Measurements from ENCODE around the gene TIGD3.

The TIGD3 gene

DNA sequence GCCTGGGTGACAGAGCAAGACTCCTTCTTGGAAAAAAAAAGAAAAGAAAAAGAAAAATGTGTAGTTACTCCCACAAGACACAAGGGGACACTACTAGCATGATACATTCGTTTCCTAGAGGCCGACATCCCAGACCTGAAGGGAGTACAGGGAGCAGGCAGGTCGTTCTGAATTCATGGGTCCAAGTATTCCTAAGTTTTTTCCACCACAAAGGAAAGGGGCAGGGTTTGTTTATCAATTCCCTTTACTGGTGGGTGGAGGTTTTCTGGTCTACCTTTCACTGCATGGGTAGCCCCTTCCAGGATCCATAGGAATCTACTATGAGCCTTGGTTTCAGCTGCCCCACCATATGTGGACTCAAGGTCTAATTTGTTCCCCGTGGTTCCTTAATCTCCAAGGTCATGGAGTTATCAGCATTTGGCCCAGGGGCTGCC is 11.8 kb downstream of the TIGD3 start:
- H3K79me1 ChIP-seq (ENCODE audit: low read depth, low read length), result no peaks in the 10 kb centered on the region
- H2AK5ac ChIP-seq (ENCODE audit: low read depth, low read length), result no peak overlapping the region
- no peaks in the 10 kb centered on the region for H3K9me3 ChIP-seq (replicated peaks in 1 of 2; ENCODE audit: control insufficient read depth in 2 of 2, insufficient read depth in 1 of 2, low read depth in 1 of 2, low read length in 2 of 2)
- no peak overlapping the region for H3K14ac ChIP-seq (ENCODE audit: low read length)
- no peak overlapping the region for H2BK12ac ChIP-seq (ENCODE audit: low read length)
- no peak overlapping the region for H3K18ac ChIP-seq (ENCODE audit: low read length)
- H3K4me3 ChIP-seq (ENCODE audit: low read length in 2 of 2), result no peak overlapping the region
- peaks cover 0 to 3% (median 0%) of the 10 kb centered on the region in 3 experiments for H3K27me3 ChIP-seq (ENCODE audit: control insufficient read depth in 3 of 3, insufficient read depth in 3 of 3, low read depth in 1 of 3, low read length in 3 of 3)
- no peak overlapping the region for H2BK15ac ChIP-seq (ENCODE audit: low read length)
- H3K4ac ChIP-seq (ENCODE audit: low read length), result no peak overlapping the region
- H3K4me1 ChIP-seq (ENCODE audit: control insufficient read depth in 2 of 2, insufficient read depth in 1 of 2, low read depth in 1 of 2, low read length in 2 of 2), result no peaks in the 10 kb centered on the region
- H2AFZ ChIP-seq (ENCODE audit: low read length), result peak overlapping the region; percentile 60
- no peak overlapping the region for H3K4me2 ChIP-seq (ENCODE audit: insufficient read depth, low read length, poor library complexity, severe bottlenecking)
- no CpG with 5 or more reads among the region's 4 CpGs for WGBS, 2 donors (ENCODE audit: extremely low coverage in 2 of 2, insufficient read length in 2 of 2, insufficient replicate concordance in 1 of 2)
- H4K8ac ChIP-seq (ENCODE audit: low read depth, low read length), result no peak overlapping the region
- no peak overlapping the region for H3K23ac ChIP-seq (ENCODE audit: low read depth, low read length, poor library complexity)
- no peak overlapping the region for H2BK120ac ChIP-seq (ENCODE audit: low read depth, low read length)
- no peak overlapping the region for H3K27ac ChIP-seq (replicated peaks; ENCODE audit: low read length)
- peak; percentile 61 for DNase-seq (ENCODE audit: low spot score)
- H3K9ac ChIP-seq (ENCODE audit: low read depth, low read length, poor library complexity), result no peak overlapping the region
- H2BK5ac ChIP-seq (ENCODE audit: low read length), result no peak overlapping the region
- no peaks in the 10 kb centered on the region for H3K36me3 ChIP-seq (replicated peaks in 1 of 2; ENCODE audit: control insufficient read depth in 2 of 2, insufficient read depth in 2 of 2, low read length in 2 of 2)
- H4K91ac ChIP-seq (ENCODE audit: low read depth, low read length, poor library complexity), result no peak overlapping the region

- Histone ChIP-seq H3K27me3 (ENCODE audit: control insufficient read depth in 3 of 3, insufficient read depth in 3 of 3, low read depth in 1 of 3, low read length in 3 of 3) (peaks cover 0 to 15% (median 0%) of the 10 kb centered on the region in 3 experiments), H2BK120ac (ENCODE audit: low read depth, low read length) (no peak overlapping the region), H3K4ac (ENCODE audit: low read length) (no peak overlapping the region), H3K9ac (ENCODE audit: low read depth, low read length, poor library complexity) (no peak overlapping the region), H3K36me3 (replicated peaks in 1 of 2; ENCODE audit: control insufficient read depth in 2 of 2, insufficient read depth in 2 of 2, low read length in 2 of 2) (no peaks in the 10 kb centered on the region), H2AFZ (ENCODE audit: low read length) (no peak overlapping the region), H2BK12ac (ENCODE audit: low read length) (no peak overlapping the region), H3K9me3 (replicated peaks in 1 of 2; ENCODE audit: control insufficient read depth in 2 of 2, insufficient read depth in 1 of 2, low read depth in 1 of 2, low read length in 2 of 2) (peaks cover 0 to 2% of the 10 kb centered on the region in 2 donors), H2BK5ac (ENCODE audit: low read length) (no peak overlapping the region), H3K18ac (ENCODE audit: low read length) (no peak overlapping the region), H4K8ac (ENCODE audit: low read depth, low read length) (no peak overlapping the region), H3K14ac (ENCODE audit: low read length) (no peak overlapping the region), H3K4me1 (ENCODE audit: control insufficient read depth in 2 of 2, insufficient read depth in 1 of 2, low read depth in 1 of 2, low read length in 2 of 2) (no peaks in the 10 kb centered on the region), H2AK5ac (ENCODE audit: low read depth, low read length) (no peak overlapping the region), H3K4me2 (ENCODE audit: insufficient read depth, low read length, poor library complexity, severe bottlenecking) (no peak overlapping the region), H3K27ac (replicated peaks; ENCODE audit: low read length) (no peak overlapping the region), H3K23ac (ENCODE audit: low read depth, low read length, poor library complexity) (no peak overlapping the region), H2BK15ac (ENCODE audit: low read length) (no peak overlapping the region), H3K4me3 (ENCODE audit: low read length in 2 of 2) (no peak overlapping the region), H3K79me1 (ENCODE audit: low read depth, low read length) (no peaks in the 10 kb centered on the region), H4K91ac (ENCODE audit: low read depth, low read length, poor library complexity) (no peak overlapping the region)
- DNase-seq (ENCODE audit: low spot score), result no peak
- no CpG with 5 or more reads among the region's 6 CpGs for WGBS, 2 donors (ENCODE audit: extremely low coverage in 2 of 2, insufficient read length in 2 of 2, insufficient replicate concordance in 1 of 2)
Observed at GRCh38 chr11:65370659-65371049, 16.1 kb downstream of the TIGD3 start.

DNA sequence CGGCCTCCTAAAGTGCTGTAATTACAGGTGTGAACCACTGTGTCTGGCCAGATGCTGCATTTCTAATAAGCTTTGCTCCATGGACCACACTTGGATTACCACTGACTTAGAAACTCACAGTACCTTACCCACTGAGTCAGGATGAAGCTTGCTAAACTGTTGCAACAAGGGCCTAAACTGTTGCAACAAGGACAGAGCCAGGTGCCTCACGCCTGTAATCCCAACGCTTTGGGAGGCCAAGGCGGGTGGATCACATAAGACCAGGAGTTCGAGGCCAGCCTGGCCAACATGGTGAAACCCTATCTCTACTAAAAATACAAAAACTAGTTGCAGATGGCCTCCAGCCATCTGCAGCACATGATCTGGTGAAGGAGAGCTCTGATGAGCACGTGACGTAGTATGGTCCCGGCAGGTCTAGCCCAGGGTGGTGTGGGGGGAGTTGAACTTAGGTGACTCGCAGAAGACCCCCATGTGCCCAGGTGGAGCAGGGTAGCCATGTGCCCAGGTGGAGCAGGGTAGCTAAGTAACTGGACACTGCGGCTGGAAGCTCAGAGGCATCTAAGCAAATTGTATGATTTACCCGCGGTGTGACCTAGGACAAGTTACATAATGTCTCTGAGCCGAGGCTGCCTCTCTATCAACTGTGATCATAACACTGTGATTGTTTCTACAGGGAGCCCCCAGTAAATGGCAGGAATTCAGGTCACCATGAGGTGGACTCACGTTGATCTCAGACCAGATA is 19.5 kb downstream of the TIGD3 start:
- DNase-seq (ENCODE audit: low spot score), result no peak
- no peak overlapping the region for H4K8ac ChIP-seq (ENCODE audit: low read depth, low read length)
- peaks cover 0 to 2% of the 10 kb centered on the region in 2 donors for H3K9me3 ChIP-seq (replicated peaks in 1 of 2; ENCODE audit: control insufficient read depth in 2 of 2, insufficient read depth in 1 of 2, low read depth in 1 of 2, low read length in 2 of 2)
- no peak overlapping the region for H2BK120ac ChIP-seq (ENCODE audit: low read depth, low read length)
- H3K4me3 ChIP-seq (ENCODE audit: low read length in 2 of 2), result no peak overlapping the region
- H2AFZ ChIP-seq (ENCODE audit: low read length), result no peak overlapping the region
- H3K27me3 ChIP-seq (ENCODE audit: control insufficient read depth in 3 of 3, insufficient read depth in 3 of 3, low read depth in 1 of 3, low read length in 3 of 3), result peaks cover 0 to 21% (median 0%) of the 10 kb centered on the region in 3 experiments
- H3K18ac ChIP-seq (ENCODE audit: low read length), result no peak overlapping the region
- no peak overlapping the region for H2BK5ac ChIP-seq (ENCODE audit: low read length)
- no CpG with 5 or more reads among the region's 14 CpGs for WGBS, 2 donors (ENCODE audit: extremely low coverage in 2 of 2, insufficient read length in 2 of 2, insufficient replicate concordance in 1 of 2)
- no peak overlapping the region for H4K91ac ChIP-seq (ENCODE audit: low read depth, low read length, poor library complexity)
- H2AK5ac ChIP-seq (ENCODE audit: low read depth, low read length), result peak overlapping the region; percentile 53
- peak overlapping the region; percentile 17 for H3K14ac ChIP-seq (ENCODE audit: low read length)
- H3K79me1 ChIP-seq (ENCODE audit: low read depth, low read length), result no peaks in the 10 kb centered on the region
- H3K4me1 ChIP-seq (ENCODE audit: control insufficient read depth in 2 of 2, insufficient read depth in 1 of 2, low read depth in 1 of 2, low read length in 2 of 2), result no peaks in the 10 kb centered on the region
- H3K4ac ChIP-seq (ENCODE audit: low read length), result no peak overlapping the region
- no peak overlapping the region for H3K9ac ChIP-seq (ENCODE audit: low read depth, low read length, poor library complexity)
- no peak overlapping the region for H3K27ac ChIP-seq (replicated peaks; ENCODE audit: low read length)
- no peak overlapping the region for H3K4me2 ChIP-seq (ENCODE audit: insufficient read depth, low read length, poor library complexity, severe bottlenecking)
- no peak overlapping the region for H2BK12ac ChIP-seq (ENCODE audit: low read length)
- no peak overlapping the region for H2BK15ac ChIP-seq (ENCODE audit: low read length)
- no peaks in the 10 kb centered on the region for H3K36me3 ChIP-seq (replicated peaks in 1 of 2; ENCODE audit: control insufficient read depth in 2 of 2, insufficient read depth in 2 of 2, low read length in 2 of 2)
- no peak overlapping the region for H3K23ac ChIP-seq (ENCODE audit: low read depth, low read length, poor library complexity)

- no peak overlapping the region for H3K18ac ChIP-seq (ENCODE audit: low read length)
Observed at GRCh38 chr11:65375012-65375411, 20.5 kb downstream of the TIGD3 start.

More at GRCh38 chr11:65375012-65375411, 20.5 kb downstream of the TIGD3 start:
- no peak overlapping the region for H2AK5ac ChIP-seq (ENCODE audit: low read depth, low read length)
- no peak for DNase-seq (ENCODE audit: low spot score)
- H4K91ac ChIP-seq (ENCODE audit: low read depth, low read length, poor library complexity), result no peak overlapping the region
- no peak overlapping the region for H3K4ac ChIP-seq (ENCODE audit: low read length)
- no peak overlapping the region for H3K27ac ChIP-seq (replicated peaks; ENCODE audit: low read length)
- no CpG with 5 or more reads among the region's 8 CpGs for WGBS, 2 donors (ENCODE audit: extremely low coverage in 2 of 2, insufficient read length in 2 of 2, insufficient replicate concordance in 1 of 2)
- H2BK15ac ChIP-seq (ENCODE audit: low read length), result peak overlapping the region; percentile 45
- H3K4me3 ChIP-seq (ENCODE audit: low read length in 2 of 2), result no peak overlapping the region
- H3K9ac ChIP-seq (ENCODE audit: low read depth, low read length, poor library complexity), result no peak overlapping the region
- no peak overlapping the region for H4K8ac ChIP-seq (ENCODE audit: low read depth, low read length)
- no peak overlapping the region for H3K23ac ChIP-seq (ENCODE audit: low read depth, low read length, poor library complexity)
- no peaks in the 10 kb centered on the region for H3K79me1 ChIP-seq (ENCODE audit: low read depth, low read length)
- no peaks in the 10 kb centered on the region for H3K4me1 ChIP-seq (ENCODE audit: control insufficient read depth in 2 of 2, insufficient read depth in 1 of 2, low read depth in 1 of 2, low read length in 2 of 2)
- no peak overlapping the region for H2BK12ac ChIP-seq (ENCODE audit: low read length)
- H3K4me2 ChIP-seq (ENCODE audit: insufficient read depth, low read length, poor library complexity, severe bottlenecking), result no peak overlapping the region
- no peak overlapping the region for H2AFZ ChIP-seq (ENCODE audit: low read length)
- peaks cover 0 to 19% (median 0%) of the 10 kb centered on the region in 3 experiments for H3K27me3 ChIP-seq (ENCODE audit: control insufficient read depth in 3 of 3, insufficient read depth in 3 of 3, low read depth in 1 of 3, low read length in 3 of 3)
- H3K14ac ChIP-seq (ENCODE audit: low read length), result no peak overlapping the region
- no peak overlapping the region for H2BK120ac ChIP-seq (ENCODE audit: low read depth, low read length)
- no peaks in the 10 kb centered on the region for H3K36me3 ChIP-seq (replicated peaks in 1 of 2; ENCODE audit: control insufficient read depth in 2 of 2, insufficient read depth in 2 of 2, low read length in 2 of 2)
- no peak overlapping the region for H2BK5ac ChIP-seq (ENCODE audit: low read length)
- H3K9me3 ChIP-seq (replicated peaks in 1 of 2; ENCODE audit: control insufficient read depth in 2 of 2, insufficient read depth in 1 of 2, low read depth in 1 of 2, low read length in 2 of 2), result peaks cover 0 to 2% of the 10 kb centered on the region in 2 donors
